HL-60 (cell line): ENCODE data around the gene MAP2K2.

Experiments
- CTCF ChIP-seq: IDR thresholded peaks from one replicate; pipeline ENCODE4 v1.5.1; 2011; ENCODE audit warnings: low read length, control low read depth, inconsistent platforms; ENCODE audit not compliant: insufficient read depth
- POLR2AphosphoS5 ChIP-seq: IDR thresholded peaks from 2 replicates; pipeline ENCODE4 v1.6.1; 2012; ENCODE audit warnings: low read depth

- TF ChIP-seq POLR2AphosphoS5 (no peak), CTCF (no peak)
These were observed 12.8 kb upstream of the MAP2K2 start for GRCh38 chr19:4136680-4137088.
